CD4-positive, CD25-positive, alpha-beta regulatory T cell (primary cell): ENCODE results near the gene OR2T34. TPM values are rescaled to one million over a fixed set of nuclear protein-coding genes. Genes with fewer than 3 reads are reported as not detected.
"Not testable (repeated sequence)": the region's sequence is repeated elsewhere in the genome, so short reads cannot be mapped to it uniquely, and the experiment has no call there.

Experiments
- ATAC-seq, 2 donors: fragments of 150-1000 bp; cut with Tn5 transposase; one replicate each; pipeline ENCODE4 v1.10.0; 2021; ENCODE audit warnings: low read depth in 2 of 2, moderate number of reproducible peaks in 2 of 2, moderate library complexity in 1 of 2
- DNase-seq, 3 donors: peaks; one replicate each; pipeline versions ENCODE4 v3.0.0 to v3.0.0-alpha.2; 2012 to 2022; ENCODE audit warnings: mixed read lengths in 1 of 3
- H3K27ac ChIP-seq: one replicate; pipeline ENCODE4 v1.7.0; 2013; ENCODE audit warnings: mild to moderate bottlenecking, low read length; ENCODE audit not compliant: insufficient read depth, poor library complexity, severe bottlenecking
- H3K27me3 ChIP-seq: one replicate; pipeline ENCODE4 v1.7.0; 2013; ENCODE audit warnings: low read length; ENCODE audit not compliant: control insufficient read depth, insufficient read depth
- H3K36me3 ChIP-seq: one replicate; pipeline ENCODE4 v1.7.0; 2013; ENCODE audit warnings: mild to moderate bottlenecking, low read length, moderate library complexity; ENCODE audit not compliant: control insufficient read depth, insufficient read depth
- H3K4me1 ChIP-seq: 2 replicates; pipeline ENCODE4 v1.7.0; 2013; ENCODE audit warnings: mild to moderate bottlenecking, low read length; ENCODE audit not compliant: insufficient read depth, control insufficient read depth, poor library complexity, severe bottlenecking
- H3K4me3 ChIP-seq: one replicate; pipeline ENCODE4 v1.7.0; 2013; ENCODE audit warnings: low read depth, mild to moderate bottlenecking, low read length, moderate library complexity
- H3K9me3 ChIP-seq, 2 experiments: 1 replicate in 1 of 2; 2 replicates in 1 of 2; pipeline ENCODE4 v1.7.0; 2013; ENCODE audit warnings: low read length in 2 of 2, mild to moderate bottlenecking in 1 of 2, moderate library complexity in 1 of 2; ENCODE audit not compliant: control insufficient read depth in 2 of 2
- H3K27ac Mint-ChIP-seq, 3 donors: one replicate each; pipeline ENCODE4 v1.8.0; 2020 to 2022; ENCODE audit warnings: mild to moderate bottlenecking in 3 of 3, mixed read lengths in 3 of 3, moderate library complexity in 2 of 3
- H3K27me3 Mint-ChIP-seq: one replicate; pipeline ENCODE4 v1.8.0; 2022; ENCODE audit warnings: mild to moderate bottlenecking, mixed read lengths
- H3K36me3 Mint-ChIP-seq: one replicate; pipeline ENCODE4 v1.8.0; 2020; ENCODE audit warnings: mixed read lengths
- H3K4me1 Mint-ChIP-seq, 4 donors: one replicate each; pipeline ENCODE4 v1.8.0; 2020 to 2022; ENCODE audit warnings: mixed read lengths in 4 of 4, mild to moderate bottlenecking in 1 of 4
- H3K4me3 Mint-ChIP-seq, 4 donors: one replicate each; pipeline ENCODE4 v1.8.0; 2020 to 2022; ENCODE audit warnings: mild to moderate bottlenecking in 4 of 4, mixed read lengths in 4 of 4, moderate library complexity in 3 of 4
- H3K9me3 Mint-ChIP-seq, 7 donors: one replicate each; pipeline ENCODE4 v1.8.0; 2020 to 2022; ENCODE audit warnings: mixed read lengths in 7 of 7, mild to moderate bottlenecking in 3 of 7, moderate library complexity in 2 of 7
- polyA plus RNA-seq, 4 donors: library from polyadenylated mRNA; unstranded; fragments of 300-500 nt; fragmentation: Illumina TruSeq; gene quantifications; one replicate each; pipeline ENCODE4 v1.2.3, GENCODE V29; 2021
- total RNA-seq: library from RNA; stranded (reverse); gene quantifications from one replicate; pipeline ENCODE4 v1.2.3, GENCODE V29; 2022

OR2T34 gene
- total and polyA plus RNA-seq, 5 donors from 2014 or later = not detected

DNA sequence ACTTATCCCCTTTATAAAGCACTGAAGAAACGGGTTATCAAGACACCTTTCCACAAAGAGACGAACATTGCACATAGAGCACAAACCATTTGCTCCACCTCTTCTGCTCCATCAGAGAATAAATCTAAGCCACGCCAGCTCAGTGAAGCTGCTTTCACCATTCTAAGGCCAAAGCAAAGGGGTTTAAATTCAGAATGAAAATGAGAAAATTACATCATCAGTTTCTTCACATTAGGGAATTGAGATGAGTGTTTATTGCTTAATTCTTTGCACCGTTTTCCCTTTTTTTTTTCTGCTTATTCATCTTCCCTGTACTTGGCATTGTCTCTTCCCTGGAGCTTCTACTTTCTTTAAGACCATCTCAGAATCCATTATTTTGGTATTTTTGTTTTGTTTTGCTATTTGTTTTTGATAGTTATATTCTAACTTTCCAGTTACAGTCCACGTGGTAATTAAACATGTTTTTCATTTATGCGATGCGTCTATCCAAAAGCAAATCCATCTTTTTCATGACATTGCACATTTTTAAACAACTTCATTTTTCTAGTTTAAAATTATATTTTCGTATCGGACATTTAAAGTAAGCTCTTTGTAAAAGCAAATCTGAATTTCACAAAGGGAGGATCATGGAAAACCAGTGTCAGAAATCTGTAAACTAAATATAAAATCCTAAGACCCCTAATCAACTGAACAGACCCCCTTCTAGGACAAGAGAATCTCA is 1.9 kb upstream of the OR2T34 start:
- no peaks in the 10 kb centered on the region for H3K27me3 Mint-ChIP-seq
- Histone ChIP-seq H3K27me3 (no peaks in the 10 kb centered on the region), H3K9me3 (no peaks in the 10 kb centered on the region), H3K27ac (no peak overlapping the region), H3K36me3 (no peaks in the 10 kb centered on the region), H3K4me3 (no peak overlapping the region), H3K4me1 (no peaks in the 10 kb centered on the region)
- H3K4me1 Mint-ChIP-seq = no peaks in the 10 kb centered on the region
- no peaks in the 10 kb centered on the region for H3K36me3 Mint-ChIP-seq
- DNase-seq = no peak
- no peak overlapping the region for H3K4me3 Mint-ChIP-seq
- H3K27ac Mint-ChIP-seq = no peak overlapping the region
- ATAC-seq = no peak
- peaks cover 0 to 7% (median 0%) of the 10 kb centered on the region in 7 donors for H3K9me3 Mint-ChIP-seq

DNA sequence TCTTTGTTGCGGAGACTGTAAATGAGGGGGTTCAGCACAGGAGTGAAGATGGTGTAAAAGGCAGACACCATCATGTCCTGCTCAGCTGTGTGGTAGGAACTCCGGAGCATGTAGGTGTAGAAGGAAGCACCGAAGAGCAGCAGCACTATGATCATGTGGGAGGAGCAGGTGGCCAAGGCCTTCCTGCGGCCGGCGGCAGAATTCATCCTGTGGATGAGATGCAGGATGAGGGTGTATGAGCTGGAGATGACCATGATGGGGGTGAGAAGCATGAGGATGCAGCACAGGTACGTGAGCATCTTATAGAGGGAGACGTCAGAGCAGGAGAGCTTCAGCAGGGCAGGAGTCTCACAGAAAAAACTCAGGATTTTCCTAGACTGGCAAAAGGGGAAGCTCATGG is 701 bp downstream of the OR2T34 start:
- not testable (repeated sequence) for H3K9me3 Mint-ChIP-seq, H3K27me3 Mint-ChIP-seq, H3K27ac Mint-ChIP-seq, H3K27ac ChIP-seq, DNase-seq, H3K36me3 Mint-ChIP-seq, ATAC-seq, H3K4me3 ChIP-seq, H3K27me3 ChIP-seq, H3K36me3 ChIP-seq, H3K9me3 ChIP-seq, H3K4me3 Mint-ChIP-seq, H3K4me1 ChIP-seq
- peaks cover 0 to 10% (median 1%) of the 10 kb centered on the region in 4 donors for H3K4me1 Mint-ChIP-seq

DNA sequence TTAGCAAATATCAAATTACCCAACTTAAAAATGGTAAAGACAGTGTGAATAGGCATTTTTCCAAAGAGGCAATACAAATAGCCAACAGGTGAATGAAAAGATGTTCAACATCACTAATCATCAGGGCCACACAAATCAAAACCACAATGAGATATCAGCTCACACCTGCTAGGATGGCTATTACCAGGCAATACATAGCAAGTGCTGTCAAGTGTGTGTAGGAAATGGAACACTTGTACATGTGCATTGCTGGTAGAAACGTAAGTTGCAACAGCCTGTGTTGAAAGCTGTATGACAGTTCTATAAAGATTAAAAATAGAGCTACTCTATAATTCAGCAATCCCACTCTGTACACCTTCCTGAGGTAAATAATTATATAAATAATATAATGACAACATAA is 2.5 kb downstream of the OR2T34 start:
- H3K4me1 Mint-ChIP-seq = peaks cover 0 to 13% (median 1%) of the 10 kb centered on the region in 4 donors
- not testable (repeated sequence) for H3K9me3 Mint-ChIP-seq, H3K9me3 ChIP-seq, H3K27ac Mint-ChIP-seq, H3K36me3 Mint-ChIP-seq, ATAC-seq, H3K4me1 ChIP-seq, H3K27me3 Mint-ChIP-seq, DNase-seq, H3K27ac ChIP-seq, H3K36me3 ChIP-seq, H3K4me3 Mint-ChIP-seq, H3K27me3 ChIP-seq, H3K4me3 ChIP-seq

DNA sequence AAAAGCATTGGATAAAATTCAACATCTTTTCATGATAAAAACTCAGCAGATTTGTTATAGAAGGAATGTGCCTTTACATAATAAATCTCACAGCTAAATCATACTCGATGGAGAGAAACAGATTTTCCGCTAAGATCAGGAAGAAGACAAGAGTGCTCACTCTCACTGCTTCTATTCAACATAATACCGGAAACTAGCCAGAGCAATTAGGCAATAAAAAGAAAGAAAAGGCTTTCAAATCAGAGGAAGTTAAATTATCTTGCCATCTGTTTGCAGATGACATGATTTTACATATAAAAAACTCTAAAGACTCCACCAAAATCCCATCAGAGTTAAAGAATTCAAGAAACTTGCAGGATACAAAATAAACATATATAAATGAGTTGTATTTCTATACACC is 3.7 kb downstream of the OR2T34 start:
- not testable (repeated sequence) for H3K9me3 Mint-ChIP-seq, H3K9me3 ChIP-seq, H3K27me3 ChIP-seq, ATAC-seq, H3K27ac Mint-ChIP-seq, H3K4me3 Mint-ChIP-seq, H3K36me3 Mint-ChIP-seq, H3K4me1 ChIP-seq, H3K27me3 Mint-ChIP-seq, H3K4me3 ChIP-seq, H3K36me3 ChIP-seq, H3K27ac ChIP-seq, DNase-seq
- peaks cover 0 to 22% (median 2%) of the 10 kb centered on the region in 4 donors for H3K4me1 Mint-ChIP-seq

DNA sequence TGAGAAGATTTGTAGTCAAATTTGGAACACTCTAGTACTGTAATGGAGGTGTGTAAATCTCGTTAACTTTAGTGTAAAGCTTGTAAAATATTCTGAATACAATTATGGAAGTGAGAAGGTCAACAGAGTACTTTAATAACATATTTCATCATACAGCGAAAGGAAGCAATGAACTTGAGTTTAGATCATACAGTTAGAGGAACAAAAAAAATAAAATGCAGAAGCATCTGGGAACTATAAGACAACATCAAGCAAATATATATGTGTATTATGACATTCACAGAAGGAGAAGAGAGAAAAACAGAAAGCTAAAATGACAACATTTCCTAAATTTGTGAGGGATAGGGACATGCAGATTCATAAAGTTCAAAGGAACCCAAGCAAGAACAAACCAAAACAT is 5.5 kb downstream of the OR2T34 start:
- Mint-ChIP-seq H3K27ac (peak overlapping the region in 1 of 3 donors; percentile 57), H3K4me1 (peaks cover 0 to 28% (median 5%) of the 10 kb centered on the region in 4 donors)
- not testable (repeated sequence) for H3K9me3 ChIP-seq, H3K36me3 Mint-ChIP-seq, H3K27me3 ChIP-seq, H3K9me3 Mint-ChIP-seq, H3K36me3 ChIP-seq, H3K4me3 ChIP-seq, DNase-seq, H3K4me3 Mint-ChIP-seq, H3K4me1 ChIP-seq, ATAC-seq, H3K27ac ChIP-seq, H3K27me3 Mint-ChIP-seq

DNA sequence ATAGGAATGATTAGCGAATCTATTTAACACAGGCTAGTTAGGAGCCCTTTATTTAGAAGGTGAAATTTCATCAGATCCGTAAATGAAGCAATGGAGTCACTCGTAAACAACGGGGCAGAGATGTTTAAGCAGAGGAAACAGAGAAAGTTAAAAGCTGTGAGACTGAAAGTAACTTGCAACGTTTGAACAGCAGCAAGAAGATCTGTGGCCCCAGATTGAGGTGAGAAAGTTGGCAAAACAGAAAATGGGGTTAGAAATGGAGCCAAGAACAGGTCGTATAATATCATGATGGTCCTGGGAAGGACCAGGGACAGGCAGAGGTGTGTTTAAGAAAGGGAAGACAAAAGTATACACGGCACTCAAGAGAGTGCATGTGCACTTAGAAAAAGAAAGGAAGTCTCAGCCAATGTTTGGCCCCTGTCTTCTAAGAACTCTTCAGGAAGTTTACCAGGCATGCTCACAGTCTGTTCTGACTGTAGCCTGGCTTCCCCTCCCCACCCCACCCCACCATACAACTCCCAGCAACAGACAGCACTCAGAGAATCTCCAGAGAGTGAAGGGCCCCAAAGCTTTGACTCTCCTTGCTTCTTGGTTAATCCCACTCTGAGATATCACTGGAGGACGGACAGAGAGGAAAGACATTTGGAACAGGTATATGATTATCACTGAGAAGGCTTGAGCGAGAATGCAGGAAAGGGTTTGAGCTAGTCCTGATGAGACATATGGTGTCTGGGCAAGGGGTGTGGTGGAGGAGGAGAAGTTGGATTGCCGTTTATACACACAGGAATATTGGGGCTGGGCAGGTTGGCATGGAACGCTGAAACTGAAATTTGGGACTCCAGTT is 8.8 kb downstream of the OR2T34 start:
- not testable (repeated sequence) for H3K27ac ChIP-seq, H3K36me3 ChIP-seq, H3K4me1 ChIP-seq, H3K27me3 Mint-ChIP-seq, H3K36me3 Mint-ChIP-seq, H3K27me3 ChIP-seq, H3K9me3 ChIP-seq, H3K9me3 Mint-ChIP-seq
- peak; percentile 90 to 93 for ATAC-seq
- DNase-seq = peak in 2 of 3 donors; percentile 41 to 67
- peak overlapping the region; percentile 70 for H3K4me3 ChIP-seq
- Mint-ChIP-seq H3K4me1 (peaks cover 0 to 26% (median 5%) of the 10 kb centered on the region in 4 donors), H3K27ac (peak overlapping the region; percentile 85 to 99 (median 87)), H3K4me3 (peak overlapping the region; percentile 71 to 88 (median 84))

DNA sequence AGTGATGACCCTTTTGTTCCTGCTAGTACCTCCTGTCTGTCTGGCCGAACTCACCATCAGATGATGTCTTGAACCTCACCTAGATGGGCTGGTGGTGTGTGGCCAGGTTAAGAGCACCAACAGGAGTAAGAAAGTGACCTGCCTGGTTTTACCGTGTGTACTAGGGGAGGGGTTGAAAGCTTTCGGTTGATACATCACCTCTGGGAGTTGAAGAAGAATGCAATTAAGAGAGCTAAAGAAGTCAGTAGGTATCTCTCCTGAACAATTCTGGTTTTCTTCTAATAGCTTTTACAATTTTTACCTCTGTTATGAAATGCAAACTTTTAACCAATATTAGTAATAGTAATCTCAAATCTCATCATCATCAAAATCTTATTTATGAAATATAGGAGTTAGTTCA is 11.9 kb downstream of the OR2T34 start, which contains the start of gene OR2T29:
OR2T29 (minus strand) TSS at position 101 of the 400 bp plus-strand sequence. CDS start 3,281 bp downstream, outside the sequence.
- not testable (repeated sequence) for H3K36me3 Mint-ChIP-seq, H3K27me3 ChIP-seq, H3K27ac ChIP-seq, H3K4me1 ChIP-seq, H3K27me3 Mint-ChIP-seq, DNase-seq, H3K9me3 ChIP-seq, H3K36me3 ChIP-seq, H3K4me3 ChIP-seq, H3K4me3 Mint-ChIP-seq, ATAC-seq, H3K9me3 Mint-ChIP-seq
- peak within 1 kb of the TSS in 1 of 3 donors; percentile 62 for H3K27ac Mint-ChIP-seq
- peaks cover 0 to 15% (median 4%) of the 10 kb centered on the region in 4 donors for H3K4me1 Mint-ChIP-seq
